Liver (tissue), 3 donors: Measurements from ENCODE around the gene POU3F1.

Experiments used
- ATF3 ChIP-seq: IDR thresholded peaks from 2 replicates; pipeline ENCODE4 v1.6.1; 2016; ENCODE audit warnings: antibody characterized with exemption
- CTCF ChIP-seq: fragments of 150-350 bp; IDR thresholded peaks from 2 replicates; pipeline ENCODE4 v1.5.1; 2017; ENCODE audit warnings: improper control_type of control experiment, low read depth, low read length; ENCODE audit not compliant: missing input control
- FOXA1 ChIP-seq: IDR thresholded peaks from 2 replicates; pipeline ENCODE4 v1.6.1; 2016; ENCODE audit warnings: antibody characterized with exemption
- GABPA ChIP-seq, 2 donors: IDR thresholded peaks in 1 of 2; conservative IDR thresholded peaks in 1 of 2; 2 replicates each; pipeline ENCODE4 v1.6.1; 2016; ENCODE audit warnings: antibody characterized with exemption in 2 of 2, mild to moderate bottlenecking in 1 of 2, moderate library complexity in 1 of 2
- JUND ChIP-seq, 2 donors: IDR thresholded peaks; 2 replicates each; pipeline ENCODE4 v1.6.1; 2016; ENCODE audit warnings: antibody characterized with exemption in 2 of 2
- MAX ChIP-seq: IDR thresholded peaks from 2 replicates; pipeline ENCODE4 v1.6.1; 2016; ENCODE audit warnings: antibody characterized with exemption
- NR2F2 ChIP-seq: IDR thresholded peaks from 2 replicates; pipeline ENCODE4 v1.6.1; 2016; ENCODE audit warnings: antibody characterized with exemption
- RAD21 ChIP-seq, 2 donors: IDR thresholded peaks; 2 replicates each; pipeline ENCODE4 v1.6.1; 2016; ENCODE audit warnings: antibody characterized with exemption in 2 of 2, mild to moderate bottlenecking in 2 of 2
- REST ChIP-seq: IDR thresholded peaks from 2 replicates; pipeline ENCODE4 v1.6.1; 2016; ENCODE audit warnings: antibody characterized with exemption, mild to moderate bottlenecking
- SP1 ChIP-seq: IDR thresholded peaks from 2 replicates; pipeline ENCODE4 v1.6.1; 2018; ENCODE audit warnings: antibody characterized with exemption, mild to moderate bottlenecking
- TAF1 ChIP-seq: conservative IDR thresholded peaks from 2 replicates; pipeline ENCODE4 v1.6.1; 2016; ENCODE audit warnings: antibody characterized with exemption, mild to moderate bottlenecking
- YY1 ChIP-seq: IDR thresholded peaks from 2 replicates; pipeline ENCODE4 v1.6.1; 2016; ENCODE audit warnings: antibody characterized with exemption, mild to moderate bottlenecking
- ZBTB33 ChIP-seq: IDR thresholded peaks from 2 replicates; pipeline ENCODE4 v1.6.1; 2016; ENCODE audit warnings: antibody characterized with exemption
- donor health status: healthy.
- donor health status: healthy.

GRCh38 chr1:38089712-38090360 lies 43.2 kb upstream of the POU3F1 start:
- TF ChIP-seq CTCF (no peak), GABPA (IDR thresholded peaks at IDR 0.05 in 1 of 2, conservative IDR thresholded peaks at IDR 0.05 in 1 of 2) (no peak), SP1 (no peak), YY1 (no peak), ZBTB33 (no peak), REST (no peak), TAF1 (no peak), MAX (no peak), FOXA1 (no peak), RAD21 (IDR thresholded peaks at IDR 0.05) (no peak), NR2F2 (no peak), JUND (IDR thresholded peaks at IDR 0.05) (no peak), ATF3 (no peak)
